Natural killer cell (primary cell): ENCODE data around the gene ARID1B. TPM values are rescaled to one million over a fixed set of nuclear protein-coding genes. Genes with fewer than 3 reads are reported as not detected.

ENCODE experiments used
- ATAC-seq, 3 donors: fragments of 150-1000 bp in 2 of 3; fragments of 200-7000 bp in 1 of 3; cut with Tn5 transposase; 1 replicate in 1 of 3; 2 replicates in 2 of 3; pipeline ENCODE4 v1.10.0; 2021; ENCODE audit warnings: mild to moderate bottlenecking in 2 of 3, moderate library complexity in 2 of 3
- DNase-seq, 2 donors: peaks; one replicate each; pipeline versions ENCODE4 v3.0.0 to v3.0.0-alpha.2; 2013 to 2021; ENCODE audit warnings: mixed read lengths in 1 of 2
- H3K27ac ChIP-seq: one replicate; pipeline ENCODE4 v1.5.1; 2013; ENCODE audit warnings: mild to moderate bottlenecking, low read length
- H3K27me3 ChIP-seq: one replicate; pipeline ENCODE4 v1.6.1; 2013; ENCODE audit warnings: low read length; ENCODE audit not compliant: control insufficient read depth, insufficient read depth
- H3K36me3 ChIP-seq: one replicate; pipeline ENCODE4 v1.6.1; 2013; ENCODE audit warnings: low read length; ENCODE audit not compliant: control insufficient read depth, insufficient read depth
- H3K4me1 ChIP-seq: one replicate; pipeline ENCODE4 v1.6.1; 2013; ENCODE audit warnings: low read length; ENCODE audit not compliant: control insufficient read depth, insufficient read depth
- H3K4me3 ChIP-seq: one replicate; pipeline ENCODE4 v1.5.1; 2013; ENCODE audit warnings: low read length
- H3K9me3 ChIP-seq: one replicate; pipeline ENCODE4 v1.6.1; 2013; ENCODE audit warnings: low read length; ENCODE audit not compliant: control insufficient read depth, insufficient read depth
- H3K27ac Mint-ChIP-seq, 2 donors: one replicate each; pipeline ENCODE4 v1.8.0; 2022; ENCODE audit warnings: mild to moderate bottlenecking in 2 of 2, mixed read lengths in 2 of 2, moderate library complexity in 1 of 2
- H3K27me3 Mint-ChIP-seq, 2 donors: one replicate each; pipeline ENCODE4 v1.8.0; 2022; ENCODE audit warnings: low read depth in 2 of 2, mixed read lengths in 2 of 2
- H3K36me3 Mint-ChIP-seq: one replicate; pipeline ENCODE4 v1.8.0; 2022; ENCODE audit warnings: mixed read lengths
- H3K4me1 Mint-ChIP-seq, 2 donors: one replicate each; pipeline ENCODE4 v1.8.0; 2022; ENCODE audit warnings: mixed read lengths in 2 of 2
- H3K4me3 Mint-ChIP-seq: one replicate; pipeline ENCODE4 v1.8.0; 2022; ENCODE audit warnings: mild to moderate bottlenecking, moderate library complexity, mixed read lengths
- H3K9me3 Mint-ChIP-seq, 2 donors: one replicate each; pipeline ENCODE4 v1.8.0; 2022; ENCODE audit warnings: mixed read lengths in 2 of 2
- CTCF ChIP-seq: fragments of 200-600 bp; IDR thresholded peaks from one replicate; pipeline ENCODE4 v1.8.0; 2022; ENCODE audit warnings: antibody characterized with exemption
- WGBS: methylation state at CpG from one replicate; pipeline ENCODE4 v1.1.7; 2013; ENCODE audit warnings: missing lambda C conversion rate; ENCODE audit not compliant: insufficient coverage; 5-methylcytosine and 5-hydroxymethylcytosine counted together
- intact Hi-C: fragments of 100-400 bp; cut with micrococcal nuclease; formaldehyde crosslinking; loops from one replicate; pipeline ENCODE4 v1.14.2; 2022
- total RNA-seq, 4 donors: library from RNA; stranded (reverse); fragments of 120-200 nt in 1 of 4; gene quantifications; one replicate each; pipeline versions ENCODE4 v1.2.3 to v1.2.4, GENCODE V29; 2013 to 2022

The ARID1B gene
- total RNA-seq, 3 donors from 2014 or later (not counting 1 experiment from before 2014, with no cell fraction given), result 180 to 201 (median 189) TPM

GRCh38 chr6:157080986-157081391 lies 303.8 kb downstream of the ARID1B start:
- H3K36me3 Mint-ChIP-seq, result peaks cover 8% of the 10 kb centered on the region
- peaks cover 33 to 39% of the 10 kb centered on the region in 2 donors for H3K4me1 Mint-ChIP-seq
- H3K4me1 ChIP-seq, result no peaks in the 10 kb centered on the region

GRCh38 chr6:157083343-157083742 lies 306.2 kb downstream of the ARID1B start:
- no peak for DNase-seq
- Mint-ChIP-seq H3K36me3 (peaks cover 8% of the 10 kb centered on the region), H3K4me1 (peaks cover 43 to 54% of the 10 kb centered on the region in 2 donors), H3K4me3 (no peak overlapping the region), H3K27ac (no peak overlapping the region), H3K27me3 (no peaks in the 10 kb centered on the region), H3K9me3 (no peaks in the 10 kb centered on the region)
- intact Hi-C loops, result no loop called here
- Histone ChIP-seq H3K27ac (no peak overlapping the region), H3K9me3 (no peaks in the 10 kb centered on the region), H3K27me3 (no peaks in the 10 kb centered on the region), H3K4me1 (peaks cover 8% of the 10 kb centered on the region), H3K36me3 (peaks cover 16% of the 10 kb centered on the region), H3K4me3 (no peak overlapping the region)
- ATAC-seq, result no peak
- no peak for TF ChIP-seq CTCF
- 63% methylated on average over 5 of the region's 7 CpGs for WGBS

More at GRCh38 chr6:157080986-157081391, 303.8 kb downstream of the ARID1B start:
- Mint-ChIP-seq H3K27ac (no peak overlapping the region), H3K27me3 (no peaks in the 10 kb centered on the region), H3K9me3 (no peaks in the 10 kb centered on the region), H3K4me3 (no peak overlapping the region)
- DNase-seq (no peak), ATAC-seq (no peak)
- no peaks in the 10 kb centered on the region for H3K27me3 ChIP-seq
- no peak for TF ChIP-seq CTCF
- peaks cover 14% of the 10 kb centered on the region for H3K36me3 ChIP-seq
- intact Hi-C loops, result no loop called here
- H3K9me3 ChIP-seq, result no peaks in the 10 kb centered on the region
- no peak overlapping the region for H3K27ac ChIP-seq
- no peak overlapping the region for H3K4me3 ChIP-seq

GRCh38 chr6:157086632-157087031 lies 309.5 kb downstream of the ARID1B start:
- intact Hi-C loops, result loop anchor here (2.0 kb wide), 1 partner anchor 14 kb away; no protein-coding TSS in a partner anchor
- Mint-ChIP-seq H3K4me3 (peak overlapping the region; percentile 56), H3K27me3 (no peaks in the 10 kb centered on the region), H3K9me3 (no peaks in the 10 kb centered on the region), H3K27ac (peak overlapping the region; percentile 65 to 80), H3K36me3 (peaks cover 8% of the 10 kb centered on the region), H3K4me1 (peaks cover 44 to 53% of the 10 kb centered on the region in 2 donors)
- peaks cover 8% of the 10 kb centered on the region for H3K4me1 ChIP-seq
- no peak overlapping the region for H3K4me3 ChIP-seq
- DNase-seq (no peak), ATAC-seq (peak; percentile 64 to 92 (median 76))
- H3K27ac ChIP-seq, result no peak overlapping the region
- no peaks in the 10 kb centered on the region for H3K27me3 ChIP-seq
- peaks cover 22% of the 10 kb centered on the region for H3K36me3 ChIP-seq
- H3K9me3 ChIP-seq, result no peaks in the 10 kb centered on the region
- no CpG with 5 or more reads among the region's 6 CpGs for WGBS
- TF ChIP-seq CTCF, result no peak

- Histone ChIP-seq H3K27me3 (no peaks in the 10 kb centered on the region), H3K9me3 (no peaks in the 10 kb centered on the region), H3K4me3 (no peak overlapping the region), H3K36me3 (peaks cover 22% of the 10 kb centered on the region), H3K4me1 (peaks cover 8% of the 10 kb centered on the region), H3K27ac (no peak overlapping the region)
- no peak for TF ChIP-seq CTCF
- Mint-ChIP-seq H3K27me3 (no peaks in the 10 kb centered on the region), H3K9me3 (no peaks in the 10 kb centered on the region), H3K36me3 (peaks cover 13% of the 10 kb centered on the region), H3K4me3 (no peak overlapping the region), H3K4me1 (peaks cover 42 to 45% of the 10 kb centered on the region in 2 donors), H3K27ac (peak overlapping the region in 1 of 2 donors; percentile 65)
- ATAC-seq (no peak), DNase-seq (no peak)
- 95% methylated on average over 2 of the region's 2 CpGs for WGBS
- intact Hi-C loops, result loop anchor here (2.0 kb wide), 1 partner anchor 13 kb away; no protein-coding TSS in a partner anchor
Observed at GRCh38 chr6:157087974-157088373, 310.8 kb downstream of the ARID1B start.
